ENCODE results near the gene GOLGA2.
A peak's percentile ranks its signal among the peaks of the same experiment; 100 is the strongest.

Gene GOLGA2

GRCh38 chr9:128245421-128246151 is 30.2 kb downstream of the GOLGA2 start:
- TF ChIP-seq CTCF (IDR thresholded peaks at IDR 0.05; ENCODE audit: extremely low read depth, missing control alignments): no peak
- no peak for DNase-seq (ENCODE audit: low spot score)

DNA sequence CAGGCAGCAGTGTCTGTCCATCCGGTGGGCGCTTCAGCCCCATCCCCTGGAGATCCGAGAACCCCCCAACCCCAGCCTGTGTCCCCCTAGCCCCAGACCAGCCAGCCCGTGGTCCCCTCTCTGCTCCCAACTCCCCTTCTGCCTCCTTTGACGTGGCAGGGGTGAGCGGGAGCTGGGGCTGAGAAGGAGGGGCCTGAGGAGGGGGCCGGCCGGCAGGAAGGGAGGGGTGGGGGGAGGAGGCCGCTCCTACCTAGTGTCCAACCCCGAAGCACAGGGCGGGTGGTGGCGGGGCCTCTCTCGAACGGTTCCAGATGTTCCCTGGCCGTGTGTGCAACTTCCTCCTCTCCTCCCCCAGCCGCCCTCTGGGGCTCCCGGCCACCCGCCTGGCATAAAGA is 31.0 kb downstream of the GOLGA2 start:
- TF ChIP-seq CTCF (IDR thresholded peaks at IDR 0.05; ENCODE audit: extremely low read depth, missing control alignments): no peak
- DNase-seq (ENCODE audit: low spot score): peak; percentile 36

DNA sequence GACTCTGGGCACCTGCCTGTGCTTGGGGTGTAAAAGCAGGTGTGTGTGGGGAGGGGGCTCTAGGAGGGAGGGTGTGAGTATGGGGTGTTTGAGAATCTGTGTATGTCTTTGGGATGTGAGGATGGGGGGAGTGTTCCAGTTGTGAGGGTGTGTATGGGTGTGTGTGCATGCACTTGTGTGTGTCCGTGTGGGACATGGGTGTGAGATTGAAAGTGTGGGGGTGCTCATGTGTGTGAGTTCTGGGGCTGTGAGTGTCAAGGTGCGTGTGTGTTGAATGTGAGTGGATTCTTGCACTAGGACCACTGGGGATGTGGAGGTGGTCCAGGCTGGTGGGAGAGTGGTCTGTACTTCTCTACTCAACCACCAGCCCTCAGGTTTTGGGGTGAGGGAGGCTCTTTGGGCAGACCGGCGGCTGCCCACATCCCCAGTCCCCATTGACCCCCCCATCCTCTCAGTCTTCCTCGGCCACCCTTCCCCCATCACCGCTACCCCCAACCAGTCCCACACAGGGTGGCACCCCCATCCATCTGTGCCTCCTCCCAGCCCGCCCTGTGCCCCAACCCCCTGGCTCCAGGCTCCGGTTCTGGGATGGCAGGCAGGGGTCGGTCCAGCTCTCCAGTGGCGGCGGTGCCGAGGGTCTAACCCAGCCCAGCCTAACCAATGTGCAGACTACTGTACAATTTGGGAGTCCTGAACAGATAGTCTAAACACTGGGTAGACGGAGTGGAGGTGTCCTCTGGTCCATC is 31.5 kb downstream of the GOLGA2 start:
- no peak for DNase-seq (ENCODE audit: low spot score)
- no peak for TF ChIP-seq CTCF (IDR thresholded peaks at IDR 0.05; ENCODE audit: extremely low read depth, missing control alignments)

DNA sequence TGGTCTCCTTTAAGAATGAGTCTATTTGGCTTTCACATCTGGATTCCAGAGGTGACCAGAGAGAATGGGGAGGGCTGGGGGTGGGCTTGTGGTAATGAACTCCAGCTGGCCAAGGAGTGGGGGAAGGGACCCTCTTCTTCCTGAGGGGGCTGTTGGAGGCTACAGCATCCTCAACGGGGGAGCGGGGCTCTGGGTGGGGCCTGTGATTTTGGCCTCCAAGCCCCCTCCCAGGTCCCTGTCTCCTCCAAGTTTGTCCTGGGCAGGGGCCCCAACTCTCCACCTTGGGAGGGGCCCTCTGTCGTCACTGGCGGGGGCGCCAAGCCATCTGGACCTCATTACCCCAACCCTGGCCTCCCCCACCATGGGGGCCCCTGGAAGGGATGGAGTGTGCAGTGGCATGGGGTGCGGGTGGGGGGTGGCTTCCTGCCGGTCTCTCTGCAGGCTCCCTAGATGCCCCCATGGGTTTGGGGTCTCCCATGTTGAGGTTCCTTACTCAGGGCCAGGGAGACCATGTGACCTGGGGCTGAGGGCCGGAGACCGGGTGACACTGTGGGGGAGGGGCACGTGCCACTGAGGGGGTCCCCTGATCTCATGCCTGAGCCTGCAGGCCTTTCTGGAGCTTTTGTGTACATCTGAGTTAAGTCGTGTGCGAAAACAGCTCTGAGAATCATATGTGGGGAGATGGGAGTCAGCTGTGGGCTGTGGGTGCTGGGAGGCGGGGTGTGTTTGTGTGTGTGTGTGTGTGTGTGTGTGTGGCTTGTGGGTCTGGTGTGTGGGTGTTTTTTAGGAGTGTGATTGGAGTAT is 32.4 kb downstream of the GOLGA2 start:
- TF ChIP-seq CTCF (IDR thresholded peaks at IDR 0.05; ENCODE audit: extremely low read depth, missing control alignments): no peak
- DNase-seq (ENCODE audit: low spot score): no peak

DNA sequence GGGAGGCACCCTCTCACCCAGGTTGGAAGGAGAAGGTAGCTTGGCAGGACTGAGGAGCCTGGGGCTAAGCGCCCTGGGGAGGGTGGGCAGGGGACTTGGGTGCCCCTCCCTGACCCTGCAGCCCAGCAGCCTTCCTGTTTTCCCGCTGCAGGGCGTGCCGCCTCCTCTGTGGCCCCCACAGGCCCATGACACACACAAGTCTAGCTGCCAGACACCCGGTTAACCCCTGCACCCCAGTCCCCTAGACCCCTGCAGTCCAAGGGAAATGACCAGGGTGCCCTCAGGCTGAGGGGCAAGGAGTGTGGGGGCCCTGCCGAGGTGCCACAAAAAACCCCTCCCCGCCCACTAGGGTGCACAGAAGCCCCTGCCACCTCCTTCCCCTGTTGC is 33.0 kb downstream of the GOLGA2 start:
- DNase-seq (ENCODE audit: low spot score): no peak
- no peak for TF ChIP-seq CTCF (IDR thresholded peaks at IDR 0.05; ENCODE audit: extremely low read depth, missing control alignments)

- DNase-seq (ENCODE audit: low spot score): no peak
- no peak for TF ChIP-seq CTCF (IDR thresholded peaks at IDR 0.05; ENCODE audit: extremely low read depth, missing control alignments)
Measured at GRCh38 chr9:128242124-128242523, 33.7 kb downstream of the GOLGA2 start.
